Suppressor macrophage (primary cell): ENCODE results near the gene HS3ST3A1.
A peak's percentile ranks its signal among the peaks of the same experiment; 100 is the strongest.

Experiments used
- DNase-seq, 4 experiments: peaks; one replicate each; pipeline ENCODE4 v3.0.0-alpha.2; 2020 to 2022
- total RNA-seq, 17 experiments: gene quantifications; one replicate each; lab custom pipeline; 2026; ENCODE audit warnings: mixed read lengths in 6 of 17, inconsistent platforms in 3 of 17; lab: John Stamatoyannopoulos, UW

The HS3ST3A1 gene
- total RNA-seq = 0 to 3.1 (median 0.29) reads per million in 17 experiments

DNA sequence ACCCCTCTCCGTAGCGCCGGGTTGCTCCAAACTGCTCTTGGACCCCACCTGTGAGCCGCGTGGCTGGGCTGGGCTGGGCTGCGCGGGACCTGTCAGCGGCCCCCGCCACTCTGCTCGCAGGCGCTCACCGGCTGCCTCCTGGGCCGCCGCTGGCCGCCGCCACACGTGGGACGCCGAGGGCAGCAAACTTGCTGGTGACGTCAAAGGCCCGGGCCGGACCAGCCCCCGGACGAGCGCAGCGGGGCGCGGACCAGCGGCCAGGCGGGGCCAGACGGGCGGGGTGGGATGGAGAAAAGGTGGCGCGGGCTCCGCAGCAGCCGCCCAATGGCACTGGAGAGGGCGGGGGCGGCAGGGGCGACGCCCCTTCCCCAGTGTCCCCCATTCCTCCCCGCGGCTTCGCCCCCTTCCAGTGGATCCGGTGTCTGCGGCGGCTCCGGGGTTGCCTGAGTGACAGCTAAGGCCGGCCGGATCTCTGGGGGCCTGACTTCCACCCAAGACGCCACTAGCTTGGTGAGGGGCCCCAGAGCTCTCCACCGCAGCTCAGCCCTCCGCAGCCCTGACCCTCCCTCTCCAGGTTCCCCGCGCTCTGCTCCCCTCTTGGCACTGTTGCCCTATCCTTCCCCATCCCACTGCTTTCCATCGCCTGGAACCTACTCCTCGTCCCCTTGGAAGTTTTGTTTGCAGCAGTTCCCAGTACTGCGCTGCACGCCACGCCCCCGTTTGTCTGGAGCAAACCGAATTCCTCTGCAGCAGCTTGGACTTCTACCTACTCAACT lies at the start of gene HS3ST3A1:
TSS of gene HS3ST3A1 (minus strand) at position 154 of the 776 bp plus-strand sequence. CDS start 800 bp downstream, outside the sequence.
- DNase-seq = peak in 1 of 4 experiments; percentile 26

DNA sequence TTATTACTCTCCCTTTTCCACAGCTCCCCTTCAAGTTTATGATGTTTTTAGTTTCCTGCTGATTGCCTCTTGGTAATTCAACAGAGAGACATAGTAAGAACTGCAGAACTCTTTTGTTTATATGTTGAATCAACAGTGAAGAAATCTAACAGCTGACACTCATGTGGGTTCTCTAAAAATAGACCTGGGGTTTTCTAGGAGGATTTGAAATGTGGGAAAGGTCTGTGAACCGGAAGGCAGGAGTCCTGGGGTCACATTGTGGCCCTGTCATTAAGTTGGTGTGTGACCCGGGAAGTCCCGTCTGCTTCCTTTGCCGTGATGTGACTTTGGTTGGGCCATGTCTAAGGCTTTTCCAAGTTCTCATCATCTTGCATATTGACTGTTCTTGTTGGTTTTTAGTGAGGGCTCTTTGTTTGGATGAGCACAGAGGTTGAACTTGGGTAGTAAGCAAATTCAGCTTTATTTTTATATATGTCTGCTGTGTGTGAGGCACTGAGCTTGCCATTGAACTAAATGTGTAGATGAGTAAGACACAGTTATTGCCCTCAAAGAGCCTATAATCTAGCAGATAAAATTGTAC lies 48.5 kb upstream of the HS3ST3A1 start:
- DNase-seq = no peak

DNA sequence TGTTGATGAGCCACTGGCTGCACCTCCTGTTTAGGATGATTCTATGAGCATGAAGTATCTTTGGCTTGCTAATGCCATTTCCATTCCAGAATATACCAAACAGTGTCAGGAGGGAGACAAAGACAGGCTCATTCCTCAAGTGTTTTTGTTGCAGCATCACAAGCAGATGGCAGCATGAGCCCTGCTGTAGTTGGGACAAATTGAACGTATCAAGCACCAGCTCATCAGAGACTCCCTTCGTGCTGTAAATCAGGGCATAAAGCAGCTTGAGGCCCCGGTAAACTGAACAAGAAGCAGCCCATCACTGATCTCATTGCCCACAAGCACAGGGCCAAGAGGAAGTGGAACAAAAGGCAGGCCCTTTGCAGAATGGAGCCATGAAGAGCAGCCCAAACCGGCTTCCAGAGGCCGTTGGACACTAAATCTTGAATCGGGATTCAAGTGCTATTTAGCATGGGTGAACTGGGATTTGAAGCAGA lies 45.9 kb upstream of the HS3ST3A1 start:
- DNase-seq = no peak

DNA sequence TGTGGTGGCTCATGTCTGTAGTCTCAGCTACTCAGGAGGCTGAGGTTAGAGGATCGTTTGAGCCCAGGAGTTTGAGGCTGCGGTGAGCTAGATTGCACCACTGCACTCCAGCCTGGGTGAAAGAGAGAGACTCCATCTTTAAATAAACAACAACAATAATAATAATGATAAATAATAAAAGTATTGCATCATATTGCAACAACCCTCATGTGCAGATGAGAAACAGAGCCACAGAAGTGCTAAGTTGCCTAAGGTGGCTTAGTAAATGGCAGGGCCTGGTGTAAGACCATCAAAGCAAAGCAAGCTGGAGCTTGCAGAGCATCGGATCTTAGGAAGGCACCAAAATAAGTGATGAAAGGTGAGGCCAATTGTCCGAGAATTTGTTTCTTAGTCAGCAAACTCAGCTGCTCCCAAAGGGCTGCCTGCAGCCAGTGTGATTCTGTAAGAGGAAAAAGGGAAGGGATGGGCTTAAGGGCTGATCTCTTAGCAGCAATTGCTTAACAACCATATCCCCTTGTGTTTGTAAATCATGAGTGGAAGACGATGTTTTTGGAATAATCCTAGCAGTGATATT lies 45.3 kb upstream of the HS3ST3A1 start:
- DNase-seq = no peak

DNA sequence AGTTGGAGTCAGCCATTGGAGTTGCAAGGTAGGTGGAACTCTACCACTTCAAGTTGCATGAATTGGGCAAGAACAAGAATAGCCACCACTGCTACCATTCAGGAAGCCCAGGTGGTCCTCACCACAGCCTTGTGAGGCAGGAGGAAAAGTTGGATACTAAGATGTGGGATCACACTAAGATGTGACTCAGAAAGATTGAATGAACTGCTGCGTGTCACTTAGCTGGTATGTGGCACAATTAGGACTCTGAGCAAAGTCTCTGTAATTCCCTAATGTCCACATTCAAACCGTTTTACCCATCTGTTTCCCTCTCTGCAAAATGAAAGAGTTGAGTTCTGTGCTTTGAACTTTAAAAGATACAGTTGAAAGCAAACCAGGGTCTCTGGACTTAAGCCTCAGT lies 44.7 kb upstream of the HS3ST3A1 start:
- no peak for DNase-seq

DNA sequence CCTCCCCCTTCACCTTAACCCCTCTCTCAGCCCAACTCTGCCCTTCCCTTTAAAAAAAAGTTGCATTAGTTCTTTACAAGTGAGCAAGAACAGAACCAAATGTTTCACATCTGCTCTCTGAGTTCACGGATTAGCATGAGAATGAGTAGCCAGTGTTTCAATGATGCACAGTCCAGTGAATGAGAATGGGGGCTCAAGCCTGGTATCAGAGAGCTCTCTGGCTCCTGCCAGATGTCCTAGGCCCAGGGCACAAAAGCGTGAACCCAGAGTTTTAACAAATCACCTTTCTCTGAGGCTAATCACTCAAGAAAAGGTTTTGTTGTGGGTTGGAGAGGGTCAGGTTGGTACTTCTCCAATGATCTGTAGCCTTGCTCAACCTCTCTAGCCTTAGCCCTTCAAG lies 41.5 kb upstream of the HS3ST3A1 start:
- DNase-seq = no peak

DNA sequence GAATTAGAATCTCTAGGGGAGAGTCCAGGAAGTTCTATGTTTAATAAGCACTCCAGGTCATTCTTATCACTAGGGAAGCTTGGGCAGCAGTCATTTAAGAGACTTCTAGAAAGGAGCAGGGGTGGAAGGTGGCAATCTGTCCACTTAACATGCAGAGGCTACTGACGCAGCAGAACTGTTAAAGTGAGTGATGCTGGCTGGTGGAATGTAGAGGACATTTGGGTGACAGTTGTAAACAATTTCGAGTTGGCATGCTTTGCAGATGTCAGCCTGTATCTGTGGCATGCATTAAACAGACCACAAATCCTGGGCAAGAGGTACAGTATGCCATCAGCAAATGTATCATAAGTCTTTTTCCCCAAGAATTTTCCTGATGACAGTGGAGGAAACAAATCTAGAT lies 40.5 kb upstream of the HS3ST3A1 start:
- no peak for DNase-seq

DNA sequence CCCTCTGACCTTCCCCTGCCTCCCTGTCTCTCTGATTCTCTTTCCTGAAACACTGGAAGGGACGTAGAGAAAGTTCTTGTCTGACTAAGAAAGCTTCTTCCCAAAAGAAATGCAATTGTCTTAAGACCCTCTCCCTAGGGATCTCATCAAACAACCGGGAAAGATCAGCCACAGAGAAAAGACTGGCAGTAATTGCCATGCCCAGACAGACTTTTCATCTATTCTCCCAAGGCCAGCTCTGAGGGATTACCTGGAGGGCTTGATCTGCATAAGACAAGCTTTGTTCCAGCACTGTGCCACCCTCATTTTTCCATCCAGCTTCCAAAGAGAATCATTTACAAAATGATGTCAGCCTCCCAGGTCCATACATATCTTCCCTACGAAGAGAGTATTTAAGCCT lies 38.8 kb upstream of the HS3ST3A1 start:
- no peak for DNase-seq

DNA sequence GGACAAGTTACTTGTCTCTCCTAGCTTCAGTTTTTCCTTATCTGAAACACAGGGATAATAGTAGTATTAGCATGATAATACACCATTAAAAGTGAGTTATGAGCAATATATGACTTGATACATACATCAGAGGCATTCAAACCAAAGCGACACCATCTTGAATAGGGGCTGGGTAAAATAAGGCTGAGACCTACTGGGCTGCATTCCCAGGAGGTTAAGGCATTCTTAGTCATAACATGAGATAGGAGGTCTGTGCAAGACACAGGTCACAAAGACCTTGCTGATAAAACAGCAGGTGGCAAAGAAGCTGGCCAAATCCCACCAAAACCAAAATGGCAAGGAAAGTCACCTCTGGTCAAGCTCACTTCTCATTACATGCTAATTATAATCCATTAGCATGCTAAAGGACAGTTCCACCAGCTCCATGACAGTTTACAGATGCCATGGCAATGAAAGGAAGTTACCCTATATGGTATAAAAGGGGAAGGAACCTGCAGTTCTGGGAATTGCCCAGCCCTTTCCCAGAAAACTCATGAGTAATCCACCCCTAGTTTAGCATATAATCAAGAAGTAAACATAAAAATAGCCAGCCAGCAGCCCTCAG lies 37.2 kb upstream of the HS3ST3A1 start:
- peak; percentile 11 to 33 (median 27) for DNase-seq

DNA sequence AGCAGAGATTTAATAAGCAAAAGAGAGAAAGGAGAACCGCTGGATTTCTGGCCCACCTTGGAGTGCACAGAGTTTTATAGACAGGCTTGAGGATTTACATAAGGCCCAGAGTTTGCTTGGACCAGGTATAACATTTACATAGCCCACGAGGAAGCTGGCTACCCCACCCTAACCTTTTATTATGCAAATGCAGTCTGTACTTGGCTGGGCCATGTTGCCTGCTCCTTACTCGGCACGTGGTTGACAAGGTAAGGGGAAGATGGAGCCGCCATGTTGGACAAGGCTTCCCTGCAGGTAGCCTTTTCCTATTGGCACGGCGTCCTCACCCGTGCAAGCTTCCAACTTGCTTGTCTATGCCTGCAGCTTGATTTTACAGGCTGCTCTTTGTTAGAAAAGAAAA lies 35.2 kb upstream of the HS3ST3A1 start:
- DNase-seq = no peak

DNA sequence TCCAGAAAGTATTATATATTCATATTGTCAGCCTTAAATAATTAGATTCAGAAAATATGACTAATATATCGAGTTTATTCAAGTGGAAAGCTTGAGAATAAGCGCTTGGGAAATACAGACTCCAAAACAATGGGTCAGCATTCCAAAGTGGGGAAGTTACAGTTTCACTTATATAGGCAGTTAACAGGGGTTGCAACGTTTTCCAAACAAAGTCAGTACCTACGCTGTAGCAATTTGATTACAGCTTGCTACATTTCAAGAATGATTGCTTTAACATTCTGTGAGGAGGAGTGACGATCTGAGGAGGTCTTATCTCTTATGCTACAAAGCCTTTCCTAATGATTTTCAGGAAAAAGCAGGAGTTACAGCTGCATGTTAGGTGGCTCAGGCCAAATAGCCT lies 34.2 kb upstream of the HS3ST3A1 start:
- DNase-seq = peak; percentile 6 to 64 (median 46)

DNA sequence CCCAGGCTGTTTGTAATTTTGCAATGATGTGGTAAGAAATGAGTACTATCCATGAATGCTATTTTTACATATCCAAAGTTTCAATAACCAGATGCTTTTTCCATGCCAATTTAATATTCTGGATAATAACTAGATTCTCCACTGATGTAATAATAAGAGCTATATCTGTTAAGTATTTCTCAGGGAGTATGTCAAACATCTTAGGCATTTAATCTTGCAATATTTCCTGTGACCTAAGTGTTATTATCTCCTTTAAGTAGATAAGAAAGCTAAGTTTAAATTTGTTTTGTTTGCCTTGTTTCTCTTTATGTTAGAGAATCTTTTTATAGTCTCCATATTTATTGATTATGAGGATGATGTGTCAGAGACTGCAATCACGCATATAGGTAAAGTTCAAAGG lies 32.3 kb upstream of the HS3ST3A1 start:
- DNase-seq = no peak

DNA sequence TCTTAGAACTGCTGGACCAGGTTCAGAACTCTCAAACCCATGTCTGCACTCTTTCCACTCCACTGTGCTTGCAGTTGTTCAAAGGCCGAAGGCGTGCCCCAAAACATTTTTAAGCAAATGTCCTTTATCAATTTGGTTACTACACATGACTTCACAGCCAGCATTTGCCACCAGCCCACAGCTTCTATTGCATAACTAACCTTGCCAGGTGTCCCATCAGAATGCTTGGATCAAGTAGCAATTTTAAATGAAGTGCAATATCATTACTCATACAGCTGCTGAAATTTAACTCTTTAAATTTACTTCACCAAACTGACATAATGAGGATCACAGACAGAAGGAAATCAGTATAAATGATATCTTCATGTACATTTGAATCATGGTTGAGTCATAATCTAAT lies 29.8 kb upstream of the HS3ST3A1 start:
- DNase-seq = no peak

DNA sequence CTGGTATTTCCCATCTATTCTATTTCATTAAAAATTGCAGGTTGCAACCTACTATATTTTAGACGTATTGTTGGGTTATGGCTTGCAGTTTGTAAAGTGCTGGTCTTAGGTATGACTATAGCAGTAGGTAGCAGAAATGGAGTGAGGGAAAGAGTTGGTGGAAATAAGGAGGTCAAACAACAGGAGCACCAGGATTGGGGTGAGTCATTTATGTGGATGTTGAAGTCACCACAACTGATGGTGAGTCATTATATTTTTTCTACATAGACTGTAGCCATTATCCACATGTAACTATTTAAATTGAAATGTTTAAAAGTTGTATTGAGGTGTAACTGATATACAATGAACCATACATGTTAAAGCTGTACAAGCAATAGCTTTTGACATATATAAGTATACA lies 25.0 kb upstream of the HS3ST3A1 start:
- peak in 1 of 4 experiments; percentile 2 for DNase-seq

DNA sequence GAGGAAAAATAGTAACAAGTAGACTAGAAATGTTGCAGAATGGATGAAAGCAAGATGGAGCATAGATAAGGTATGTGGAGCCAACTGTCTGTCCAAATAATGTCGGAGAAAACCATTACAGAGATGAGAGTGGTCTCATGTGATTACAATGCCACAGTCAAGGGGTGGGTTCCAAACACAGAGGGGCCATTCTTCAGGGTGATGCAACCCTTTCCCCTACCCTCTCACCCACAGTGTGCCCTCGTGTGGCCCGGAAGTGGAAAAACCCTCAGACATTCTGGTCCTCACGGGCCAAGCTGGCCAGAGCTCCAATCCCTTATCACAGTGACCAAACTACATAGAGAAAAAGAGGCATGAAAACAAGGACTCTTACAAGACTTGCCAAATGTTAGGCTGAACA lies 17.7 kb upstream of the HS3ST3A1 start:
- DNase-seq = no peak

DNA sequence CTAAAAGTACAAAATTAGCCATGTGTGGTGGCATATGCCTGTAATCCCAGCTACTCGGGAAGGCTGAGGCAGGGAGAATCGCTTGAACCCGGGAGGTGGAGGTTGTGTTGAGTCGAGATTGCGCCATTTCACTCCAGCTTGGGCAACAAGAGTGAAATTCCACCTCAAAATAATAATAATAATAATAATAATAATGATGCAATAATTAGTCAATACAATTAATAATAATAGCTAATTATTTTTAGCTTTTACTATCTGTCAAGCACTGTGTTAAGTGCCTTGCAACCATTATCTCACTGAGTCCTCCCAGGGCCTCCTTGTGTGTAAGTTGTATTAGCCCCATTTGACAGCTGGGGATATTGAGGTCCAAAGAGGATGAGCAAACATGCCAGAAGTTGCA lies 14.3 kb upstream of the HS3ST3A1 start:
- no peak for DNase-seq

DNA sequence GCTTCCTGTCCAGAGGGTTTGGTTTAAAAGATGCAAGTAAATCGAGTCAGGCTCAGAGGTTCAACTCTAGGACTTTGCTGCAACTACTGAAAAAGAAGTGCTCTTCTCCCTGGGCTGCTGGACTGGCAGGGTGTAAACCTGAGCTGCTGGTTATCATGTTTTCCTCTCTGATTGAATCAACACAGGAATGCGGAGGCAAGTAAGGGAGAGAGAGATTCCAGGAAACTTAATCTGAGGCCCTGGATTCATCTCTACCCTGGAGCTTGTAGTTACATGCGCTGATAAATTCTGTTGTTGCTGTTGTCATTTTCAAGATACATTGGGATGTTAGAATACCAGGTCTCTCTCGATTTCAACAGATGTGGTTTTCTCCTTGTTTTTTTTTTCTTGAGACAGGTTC lies 8.2 kb upstream of the HS3ST3A1 start:
- no peak for DNase-seq

DNA sequence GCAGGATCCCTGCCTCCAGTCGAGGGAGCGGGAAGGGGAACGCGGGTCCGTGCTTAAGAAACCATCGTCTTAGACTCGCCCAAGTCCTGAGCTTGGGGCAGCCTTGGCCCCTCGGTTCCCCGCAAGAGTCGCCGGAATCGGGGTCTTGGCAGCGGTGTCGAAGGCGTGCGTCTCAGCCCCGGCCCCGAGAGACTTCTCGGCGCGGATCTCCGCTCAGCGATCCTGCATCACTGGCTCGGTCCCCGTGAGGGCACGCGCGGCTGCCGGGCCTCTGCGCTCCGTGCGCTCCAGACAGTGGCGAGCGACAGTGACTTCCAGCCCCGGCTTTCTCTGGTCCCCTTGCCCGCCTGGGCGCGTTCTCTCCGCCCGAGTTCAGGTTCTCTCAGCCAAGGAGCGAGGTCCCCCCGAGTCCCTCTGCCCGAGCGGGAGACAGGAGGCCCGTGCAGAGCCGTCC lies 380 bp downstream of the HS3ST3A1 start:
- DNase-seq = no peak

DNA sequence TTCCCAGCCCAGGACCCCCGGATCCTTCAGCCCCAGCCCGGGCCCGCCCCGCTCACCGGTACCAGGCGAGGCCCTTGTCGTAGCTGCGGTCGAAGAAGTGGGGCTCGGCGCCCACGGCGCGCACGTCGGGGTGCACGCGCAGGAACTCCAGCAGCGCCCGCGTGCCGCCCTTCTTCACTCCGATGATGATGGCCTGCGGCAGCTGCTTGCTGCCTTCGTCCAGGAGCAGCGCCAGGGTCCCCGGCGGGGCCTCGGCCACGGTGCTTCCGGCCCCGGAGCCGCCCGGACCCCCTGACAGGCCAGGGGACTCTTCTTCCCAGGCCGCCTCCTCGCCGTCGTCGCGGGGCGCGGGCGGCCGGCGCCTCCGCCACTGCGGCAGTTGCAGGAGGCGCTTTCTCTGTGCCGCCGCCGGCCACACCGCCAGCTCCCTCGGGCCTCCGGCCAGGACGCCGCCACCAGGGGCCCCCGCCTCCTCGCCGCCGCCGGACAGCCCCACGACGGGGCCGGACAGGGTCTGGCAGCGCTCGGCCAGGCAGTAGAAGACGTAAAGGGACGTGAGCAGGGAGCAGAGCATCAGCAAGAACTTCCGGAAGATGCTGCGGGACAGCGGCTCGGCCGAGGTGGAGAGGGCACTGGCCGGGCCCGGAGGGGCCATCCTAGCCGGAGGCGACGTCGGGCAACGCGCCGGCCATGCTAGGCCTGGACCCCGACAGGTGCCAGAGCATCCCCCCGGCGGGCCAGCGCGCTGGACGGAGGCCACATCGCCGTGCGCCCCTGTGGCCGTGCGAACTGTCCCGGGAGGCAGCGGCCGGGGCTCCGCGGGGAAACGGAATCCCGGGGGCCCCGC lies 1.0 kb downstream of the HS3ST3A1 start:
- no peak for DNase-seq

DNA sequence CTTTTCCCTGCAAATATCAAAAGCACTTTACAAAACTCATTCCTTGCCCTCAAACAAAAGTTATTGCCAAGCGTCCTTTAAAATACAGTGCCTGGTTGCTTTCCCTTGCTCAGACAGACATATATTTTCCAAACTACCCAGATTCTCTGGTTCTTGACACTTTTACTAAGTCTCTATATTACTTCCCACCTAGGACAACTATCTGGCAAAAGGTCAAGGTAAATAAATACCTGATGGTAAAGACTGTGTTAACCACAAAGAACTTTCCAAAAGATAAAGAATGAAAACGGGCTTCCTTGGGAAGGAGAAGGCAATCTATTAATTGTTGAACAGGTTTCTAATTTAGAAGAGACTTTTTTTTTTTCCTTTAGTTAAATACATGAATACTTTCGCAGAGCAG lies 1.9 kb downstream of the HS3ST3A1 start:
- no peak for DNase-seq

DNA sequence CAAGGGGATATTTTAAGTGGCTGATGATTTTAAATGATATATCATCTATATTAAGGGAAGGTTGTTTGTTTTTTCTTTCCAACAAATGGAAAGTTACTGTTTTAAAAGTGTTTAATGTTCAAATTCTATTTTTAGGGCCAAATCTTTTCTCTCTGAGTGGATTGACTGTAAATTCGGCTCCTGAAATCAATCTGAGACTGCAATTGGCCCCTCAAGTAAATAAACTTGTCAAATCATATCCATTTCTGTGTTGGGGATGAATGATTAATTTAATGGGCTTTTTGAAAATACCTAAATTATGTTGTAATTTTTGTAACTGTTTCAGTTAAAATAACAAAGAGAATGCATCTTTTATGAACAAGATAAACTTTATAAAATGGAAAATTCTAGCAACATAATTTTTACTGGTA lies 2.6 kb downstream of the HS3ST3A1 start:
- DNase-seq = no peak
